Adrenal gland (tissue), 12 donors: ENCODE measurements around the gene ARHGEF4. TPM values are rescaled to one million over a fixed set of nuclear protein-coding genes. Genes with fewer than 3 reads are reported as not detected.

Experiments
- DNase-seq, 7 donors: peaks; one replicate each; pipeline ENCODE4 v3.0.0-alpha.2; 2019 to 2020
- H3K27ac ChIP-seq, 5 donors: fragments of 200-600 bp; sonication (generic) in 4 of 5; 1 replicate in 3 of 5; 2 replicates in 2 of 5; pipeline versions ENCODE4 v1.5.1 to v1.8.0; 2016 to 2020; ENCODE audit warnings: mild to moderate bottlenecking in 1 of 5
- H3K27me3 ChIP-seq: fragments of 200-600 bp; 2 replicates; pipeline ENCODE4 v1.8.0; 2021
- H3K36me3 ChIP-seq, 2 donors: fragments of 200-600 bp; replicated peaks in 1 of 2; 1 replicate in 1 of 2; 2 replicates in 1 of 2; pipeline versions ENCODE4 v1.5.1 to v1.8.0; 2018 to 2022
- H3K4me1 ChIP-seq, 2 donors: fragments of 200-600 bp; replicated peaks in 1 of 2; 1 replicate in 1 of 2; 2 replicates in 1 of 2; pipeline versions ENCODE4 v1.5.1 to v1.8.0; 2018 to 2021
- H3K4me3 ChIP-seq, 4 donors: fragments of 200-600 bp; sonication (generic) in 3 of 4; one replicate each; pipeline ENCODE4 v1.5.1; 2016 to 2018
- H3K9me3 ChIP-seq, 3 donors: fragments of 200-600 bp; sonication (generic) in 1 of 3; replicated peaks in 1 of 3; 1 replicate in 2 of 3; 2 replicates in 1 of 3; pipeline versions ENCODE4 v1.5.1 to v1.8.0; 2016 to 2021
- CTCF ChIP-seq, 6 experiments: fragments of 450-650 bp in 4 of 6; fragments of 200-600 bp in 2 of 6; sonication (generic) in 1 of 6; IDR thresholded peaks; 1 replicate in 5 of 6; 2 replicates in 1 of 6; pipeline versions ENCODE4 v1.5.1 to v1.8.0; 2016 to 2021; ENCODE audit warnings: antibody characterized with exemption in 6 of 6, mild to moderate bottlenecking in 2 of 6, moderate library complexity in 1 of 6
- POLR2A ChIP-seq, 2 donors: fragments of 450-650 bp; IDR thresholded peaks; one replicate each; pipeline ENCODE4 v1.6.1; 2017; ENCODE audit warnings: antibody characterized with exemption in 2 of 2, mild to moderate bottlenecking in 2 of 2, moderate library complexity in 1 of 2
- WGBS, 4 donors: extraction: QIAGEN DNeasy Blood & Tissue Kit in 2 of 4; methylation state at CpG; one replicate each; pipeline versions ENCODE4 v1.1.5 to v1.1.7; 2013 to 2017; 5-methylcytosine and 5-hydroxymethylcytosine counted together
- intact Hi-C, 2 donors: fragments of 100-400 bp; cut with DNase I; formaldehyde crosslinking; loops; one replicate each; pipeline versions ENCODE4 v1.14.1 to v1.15.0; 2022 to 2023
- polyA plus RNA-seq, 3 donors: library from polyadenylated mRNA; stranded (reverse); fragments of 200-250 nt in 2 of 3; fragments of 350-450 nt in 1 of 3; fragmentation: Illumina TruSeq in 1 of 3; extraction: RNeasy Lipid Tissue Mini Kit (QIAGEN cat#74804) in 1 of 3; gene quantifications; one replicate each; pipeline ENCODE4 v1.2.3, GENCODE V29; 2013 to 2014
- total RNA-seq, 9 donors: library from RNA; depleted of rRNA in 4 of 9; stranded (reverse); fragments of >200 nt in 4 of 9; fragments of 120-200 nt in 1 of 9; fragmentation: NEBNext Ultra II Directional in 1 of 9; extraction: Animal tissue kit (Norgen Biotek cat#: 25700) in 1 of 9; gene quantifications; one replicate each; pipeline versions ENCODE4 v1.1.0 to v1.2.4, GENCODE V29; 2013 to 2023
- donor health status: healthy with polysubstance abuse.
- donor health status: Bipolar disorder and iron deficiency.
- donor health status: DM: yes; HTN: yes; CAD: no.
- donor health status: DM: no; HTN: no; CAD: no.
- donor health status: DM: no; HTN: no; CAD: no.
- donor health status: DM: yes; HTN: yes; CAD: no.

ARHGEF4 gene
- total and polyA plus RNA-seq, 12 donors, result 0.97 to 40.4 (median 5.1) TPM

- H3K27me3 ChIP-seq, result no peaks in the 10 kb centered on the region
- 82 to 86% (median 83%) methylated on average over 16 to 18 of the region's 18 CpGs; no CpG with 5 or more reads in 1 of the 4 donors for WGBS, 4 donors
- H3K4me3 ChIP-seq, result no peak overlapping the region
- H3K9me3 ChIP-seq, result no peaks in the 10 kb centered on the region
- intact Hi-C loops, result no loop called here
- TF ChIP-seq CTCF (IDR thresholded peaks at IDR 0.05), result no peak
- no peak for TF ChIP-seq POLR2A (IDR thresholded peaks at IDR 0.05)
- DNase-seq, result no peak
- H3K36me3 ChIP-seq, result no peaks in the 10 kb centered on the region
- H3K27ac ChIP-seq, result no peak overlapping the region
- H3K4me1 ChIP-seq, result no peaks in the 10 kb centered on the region
Measured at GRCh38 chr2:130852521-130853115, 15.9 kb downstream of the ARHGEF4 start.

- Histone ChIP-seq H3K4me1 (no peaks in the 10 kb centered on the region), H3K36me3 (no peaks in the 10 kb centered on the region), H3K27me3 (no peaks in the 10 kb centered on the region), H3K4me3 (no peak overlapping the region), H3K27ac (no peak overlapping the region), H3K9me3 (no peaks in the 10 kb centered on the region)
- DNase-seq, result no peak
- TF ChIP-seq CTCF (IDR thresholded peaks at IDR 0.05), result no peak
- no peak for TF ChIP-seq POLR2A (IDR thresholded peaks at IDR 0.05)
- 63 to 86% (median 77%) methylated on average over 2 to 8 of the region's 8 CpGs for WGBS, 4 donors
- intact Hi-C loops, result no loop called here
Measured at GRCh38 chr2:130853391-130853790, 16.7 kb downstream of the ARHGEF4 start.

- H3K27me3 ChIP-seq, result no peaks in the 10 kb centered on the region
- H3K4me1 ChIP-seq, result no peaks in the 10 kb centered on the region
- 85 to 100% (median 88%) methylated on average over 3 to 5 of the region's 5 CpGs for WGBS, 4 donors
- intact Hi-C loops, result no loop called here
- TF ChIP-seq POLR2A (IDR thresholded peaks at IDR 0.05) (no peak), CTCF (IDR thresholded peaks at IDR 0.05) (no peak)
- H3K27ac ChIP-seq, result no peak overlapping the region
- no peak overlapping the region for H3K4me3 ChIP-seq
- no peak for DNase-seq
- H3K36me3 ChIP-seq, result no peaks in the 10 kb centered on the region
- H3K9me3 ChIP-seq, result no peaks in the 10 kb centered on the region
Measured at GRCh38 chr2:130854301-130854700, 17.6 kb downstream of the ARHGEF4 start.

- H3K27me3 ChIP-seq, result no peaks in the 10 kb centered on the region
- intact Hi-C loops, result no loop called here
- WGBS, 4 donors, result 61 to 69% (median 63%) methylated on average over 17 of the region's 17 CpGs
- no peaks in the 10 kb centered on the region for H3K4me1 ChIP-seq
- H3K36me3 ChIP-seq, result no peaks in the 10 kb centered on the region
- no peak overlapping the region for H3K4me3 ChIP-seq
- TF ChIP-seq POLR2A (IDR thresholded peaks at IDR 0.05) (no peak), CTCF (IDR thresholded peaks at IDR 0.05) (no peak)
- DNase-seq, result peak in 4 of 7 donors; percentile 13 to 64 (median 24)
- H3K9me3 ChIP-seq, result no peaks in the 10 kb centered on the region
- H3K27ac ChIP-seq, result no peak overlapping the region
Measured at GRCh38 chr2:130864830-130865800, 28.4 kb downstream of the ARHGEF4 start.
